NCI-H2107 (cell line): ENCODE results near the gene MYO1H.
"Not testable (repeated sequence)": the region's sequence is repeated elsewhere in the genome, so short reads cannot be mapped to it uniquely, and the experiment has no call there.

Experiments used
- DNase-seq: peaks from one replicate; lab custom pipeline; 2025; lab: John Stamatoyannopoulos, UW

MYO1H gene

GRCh38 chr12:109347589-109347988 is at the start of gene MYO1H:
Gene MYO1H (plus strand): TSS chr12:109347900. CDS start chr12:109347961, 61 bp downstream.
- no peak for DNase-seq

GRCh38 chr12:109299849-109300248 is 47.9 kb upstream of the MYO1H start:
- no peak for DNase-seq

GRCh38 chr12:109301643-109302168 is 46.0 kb upstream of the MYO1H start:
- no peak for DNase-seq

- no peak for DNase-seq
Observed at GRCh38 chr12:109302358-109302757, 45.3 kb upstream of the MYO1H start.

GRCh38 chr12:109302770-109303169 is 44.9 kb upstream of the MYO1H start:
- DNase-seq = no peak

GRCh38 chr12:109304485-109304884 is 43.2 kb upstream of the MYO1H start:
- peak; percentile 16 for DNase-seq

- DNase-seq = no peak
Observed at GRCh38 chr12:109305547-109305946, 42.2 kb upstream of the MYO1H start.

- DNase-seq = no peak
Observed at GRCh38 chr12:109307051-109307450, 40.6 kb upstream of the MYO1H start.

GRCh38 chr12:109308534-109309380 is 38.9 kb upstream of the MYO1H start, which contains the start of gene FOXN4:
Gene FOXN4 (minus strand): TSS chr12:109309284. CDS start chr12:109308321, 963 bp downstream.
- no peak for DNase-seq

- DNase-seq = peak; percentile 27
Observed at GRCh38 chr12:109309381-109310246, 38.1 kb upstream of the MYO1H start.

GRCh38 chr12:109310247-109311125 is 37.2 kb upstream of the MYO1H start:
- DNase-seq = peak; percentile 92

- DNase-seq = not testable (repeated sequence)
Observed at GRCh38 chr12:109321294-109321693, 26.4 kb upstream of the MYO1H start.

GRCh38 chr12:109329003-109329402 is 18.7 kb upstream of the MYO1H start:
- no peak for DNase-seq

- no peak for DNase-seq
Observed at GRCh38 chr12:109329686-109330085, 18.0 kb upstream of the MYO1H start.

- DNase-seq = no peak
Observed at GRCh38 chr12:109330282-109331230, 17.1 kb upstream of the MYO1H start.

- DNase-seq = no peak
Observed at GRCh38 chr12:109331301-109331952, 16.3 kb upstream of the MYO1H start.

- DNase-seq = no peak
Observed at GRCh38 chr12:109334887-109335286, 12.8 kb upstream of the MYO1H start.

GRCh38 chr12:109336593-109336992 is 11.1 kb upstream of the MYO1H start:
- DNase-seq = no peak

GRCh38 chr12:109343677-109344076 is 4.0 kb upstream of the MYO1H start:
- DNase-seq = no peak

GRCh38 chr12:109345428-109345827 is 2.3 kb upstream of the MYO1H start:
- no peak for DNase-seq
